GM15510 (cell line): ENCODE data around the gene TMEM109.
A peak's percentile ranks its signal among the peaks of the same experiment; 100 is the strongest.

ENCODE experiments used
- POLR2A ChIP-seq: IDR thresholded peaks from 3 replicates; pipeline ENCODE4 v1.6.1; 2011; ENCODE audit warnings: borderline replicate concordance; ENCODE audit not compliant: insufficient read length; ENCODE audit errors: extremely low read depth

TMEM109 gene

GRCh38 chr11:60897496-60897895 is 16.5 kb upstream of the TMEM109 start:
- TF ChIP-seq POLR2A, result no peak

GRCh38 chr11:60899046-60899936 is 14.7 kb upstream of the TMEM109 start:
- no peak for TF ChIP-seq POLR2A

GRCh38 chr11:60899977-60900376 is 14.0 kb upstream of the TMEM109 start:
- no peak for TF ChIP-seq POLR2A

GRCh38 chr11:60900673-60901404 is 13.1 kb upstream of the TMEM109 start:
- TF ChIP-seq POLR2A, result no peak

DNA sequence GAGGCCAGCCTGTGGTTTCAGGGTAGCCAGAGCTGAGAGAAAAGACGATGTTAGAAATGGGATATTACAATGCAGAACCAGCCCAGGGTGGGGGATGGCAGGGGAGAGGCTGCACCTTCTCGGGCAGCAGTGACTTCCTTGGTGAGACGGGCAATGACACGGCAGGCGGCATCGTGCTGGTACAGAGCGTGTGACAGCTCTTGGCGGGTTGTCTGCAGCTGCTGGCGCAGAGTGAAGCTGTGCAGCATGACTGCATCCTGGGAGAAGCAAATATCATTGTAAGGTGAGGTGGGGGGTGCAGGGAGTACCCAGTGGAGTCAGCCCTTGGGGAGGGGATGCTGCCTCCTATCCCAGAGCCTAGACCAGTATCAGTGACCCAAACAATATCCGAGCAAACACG is 11.3 kb upstream of the TMEM109 start:
- TF ChIP-seq POLR2A, result no peak

GRCh38 chr11:60905047-60905446 is 8.9 kb upstream of the TMEM109 start:
- TF ChIP-seq POLR2A, result no peak

- no peak for TF ChIP-seq POLR2A
Measured at GRCh38 chr11:60905551-60906113, 8.3 kb upstream of the TMEM109 start.

- TF ChIP-seq POLR2A, result peak; percentile 87
Measured at GRCh38 chr11:60906132-60906972, 7.6 kb upstream of the TMEM109 start, which contains the start of gene PRPF19. TSS of gene PRPF19 (minus strand) at chr11:60906585. CDS start at chr11:60906382, 203 bp downstream.

- no peak for TF ChIP-seq POLR2A
Measured at GRCh38 chr11:60908803-60909202, 5.2 kb upstream of the TMEM109 start.

GRCh38 chr11:60910281-60910687 is 3.7 kb upstream of the TMEM109 start:
- no peak for TF ChIP-seq POLR2A

DNA sequence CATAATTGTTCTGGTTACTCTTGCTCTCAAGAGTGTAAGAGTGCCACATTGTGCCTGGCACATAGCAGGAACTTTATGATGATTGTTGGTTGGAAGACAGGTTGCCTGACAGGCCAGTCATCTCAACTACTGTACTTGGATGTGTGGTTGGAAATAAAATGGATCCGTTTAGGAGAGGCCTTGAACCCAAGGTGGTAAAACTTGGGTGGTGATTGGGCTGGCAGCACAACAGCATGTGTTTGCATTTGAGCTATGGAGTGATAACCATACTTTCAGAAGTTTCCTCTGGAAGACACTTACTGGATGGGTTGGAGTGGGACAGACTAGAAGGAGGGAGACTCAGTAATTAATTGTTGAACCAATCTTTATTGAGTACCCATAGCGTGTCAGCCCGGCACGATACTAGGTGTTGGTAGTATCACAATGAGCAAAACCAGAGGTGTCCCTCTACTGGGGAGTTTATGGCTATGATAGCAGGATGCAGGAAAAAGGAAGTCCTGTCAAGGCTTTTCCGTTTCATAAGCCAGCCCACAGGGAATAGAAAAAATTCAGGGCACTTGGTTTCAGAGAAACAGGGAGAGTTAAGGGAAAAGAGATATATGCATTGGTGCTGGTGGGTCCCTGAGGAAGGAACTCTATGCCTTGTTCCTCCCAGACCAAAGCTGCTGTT is 3.1 kb upstream of the TMEM109 start:
- no peak for TF ChIP-seq POLR2A

GRCh38 chr11:60912223-60912850 is 1.6 kb upstream of the TMEM109 start:
- no peak for TF ChIP-seq POLR2A

DNA sequence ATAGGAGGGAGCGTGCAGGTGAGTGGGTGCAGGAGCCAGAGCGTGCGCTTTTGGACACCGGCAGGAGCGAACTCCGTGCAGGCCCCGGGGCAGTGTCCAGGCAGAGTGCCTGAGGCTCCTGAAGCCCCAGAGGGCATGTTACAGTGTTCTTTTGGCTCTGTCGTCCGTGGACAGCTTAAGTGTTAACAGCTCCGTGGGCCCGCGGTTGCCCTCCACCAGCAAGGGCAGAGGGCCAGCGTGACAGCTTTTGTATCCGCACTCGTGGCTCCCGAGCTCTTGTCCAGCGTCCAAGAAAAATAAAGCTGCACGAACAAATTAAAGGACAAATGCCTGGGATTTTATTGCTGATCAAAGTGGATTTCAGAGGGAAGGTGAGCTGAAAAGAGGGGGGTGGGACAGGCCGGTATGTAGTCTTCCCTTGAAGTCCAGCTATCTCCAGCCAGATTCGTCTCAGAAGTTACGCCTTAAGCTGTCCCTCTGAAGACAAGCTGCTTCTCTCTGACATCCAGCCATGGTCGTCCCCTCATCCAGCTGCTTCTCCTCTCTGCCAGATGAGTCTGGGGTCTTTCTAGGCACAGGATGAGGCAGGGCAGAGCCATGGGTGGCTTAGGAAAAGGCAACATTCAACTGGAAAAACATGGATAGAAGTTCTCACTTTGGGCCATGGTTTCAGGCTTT is 968 bp upstream of the TMEM109 start:
- TF ChIP-seq POLR2A, result no peak
